Prostate gland (tissue), 2 donors: ENCODE data around the gene FBXL19.

Source experiments
- CTCF ChIP-seq, 4 experiments: fragments of 200-600 bp in 2 of 4; fragments of 450-650 bp in 2 of 4; sonication (generic) in 2 of 4; IDR thresholded peaks; 1 replicate in 3 of 4; 2 replicates in 1 of 4; pipeline ENCODE4 v1.5.1; 2016 to 2019; ENCODE audit warnings: antibody characterized with exemption in 4 of 4, mild to moderate bottlenecking in 2 of 4, moderate library complexity in 2 of 4
- POLR2A ChIP-seq: fragments of 450-650 bp; IDR thresholded peaks from one replicate; pipeline ENCODE4 v1.6.1; 2016; ENCODE audit warnings: antibody characterized with exemption, mild to moderate bottlenecking
- POLR2AphosphoS5 ChIP-seq: sonication (generic); formaldehyde crosslinking; IDR thresholded peaks from one replicate; pipeline ENCODE4 v1.6.1; 2017; ENCODE audit warnings: antibody characterized with exemption

GRCh38 chr16:30921748-30922419 lies 1.5 kb upstream of the FBXL19 start:
- peak; percentile 75 to 94 (median 88) for TF ChIP-seq CTCF (IDR thresholded peaks at IDR 0.05)
- TF ChIP-seq POLR2A: no peak
- TF ChIP-seq POLR2AphosphoS5: peak; percentile 56
